WERI-Rb-1 (cell line): ENCODE data around the gene VPS33A.
"Not testable (repeated sequence)": the region's sequence is repeated elsewhere in the genome, so short reads cannot be mapped to it uniquely, and the experiment has no call there.

Experiments used
- DNase-seq: peaks from one replicate; pipeline ENCODE4 v3.0.0-alpha.2; 2020
- H3K27ac ChIP-seq: fragments of 250-450 bp; sonication (Bioruptor Pico); 2 replicates; pipeline ENCODE4 v1.5.1; 2020; ENCODE audit warnings: mild to moderate bottlenecking, moderate library complexity
- H3K27me3 ChIP-seq: fragments of 250-450 bp; sonication (Bioruptor Pico); 2 replicates; pipeline ENCODE4 v1.5.1; 2021; ENCODE audit warnings: mild to moderate bottlenecking, low read depth, moderate library complexity; ENCODE audit not compliant: insufficient read depth, severe bottlenecking
- H3K36me3 ChIP-seq: fragments of 250-450 bp; sonication (Bioruptor Pico); 2 replicates; pipeline ENCODE4 v1.5.1; 2020; ENCODE audit warnings: mild to moderate bottlenecking, moderate library complexity
- H3K4me3 ChIP-seq: 2 replicates; pipeline ENCODE4 v1.5.1; 2011; ENCODE audit warnings: low read depth, mild to moderate bottlenecking, control low read depth, low read length
- H3K9me3 ChIP-seq: fragments of 250-450 bp; sonication (Bioruptor Pico); 2 replicates; pipeline ENCODE4 v1.5.1; 2021; ENCODE audit warnings: mild to moderate bottlenecking, moderate library complexity; ENCODE audit not compliant: severe bottlenecking
- TF ChIP-seq, protein P1 (sequence below): IDR thresholded peaks from 2 replicates; pipeline ENCODE4 v1.5.1; 2011; ENCODE audit warnings: low read depth, mild to moderate bottlenecking, control low read depth, inconsistent platforms, low read length

The VPS33A gene

DNA sequence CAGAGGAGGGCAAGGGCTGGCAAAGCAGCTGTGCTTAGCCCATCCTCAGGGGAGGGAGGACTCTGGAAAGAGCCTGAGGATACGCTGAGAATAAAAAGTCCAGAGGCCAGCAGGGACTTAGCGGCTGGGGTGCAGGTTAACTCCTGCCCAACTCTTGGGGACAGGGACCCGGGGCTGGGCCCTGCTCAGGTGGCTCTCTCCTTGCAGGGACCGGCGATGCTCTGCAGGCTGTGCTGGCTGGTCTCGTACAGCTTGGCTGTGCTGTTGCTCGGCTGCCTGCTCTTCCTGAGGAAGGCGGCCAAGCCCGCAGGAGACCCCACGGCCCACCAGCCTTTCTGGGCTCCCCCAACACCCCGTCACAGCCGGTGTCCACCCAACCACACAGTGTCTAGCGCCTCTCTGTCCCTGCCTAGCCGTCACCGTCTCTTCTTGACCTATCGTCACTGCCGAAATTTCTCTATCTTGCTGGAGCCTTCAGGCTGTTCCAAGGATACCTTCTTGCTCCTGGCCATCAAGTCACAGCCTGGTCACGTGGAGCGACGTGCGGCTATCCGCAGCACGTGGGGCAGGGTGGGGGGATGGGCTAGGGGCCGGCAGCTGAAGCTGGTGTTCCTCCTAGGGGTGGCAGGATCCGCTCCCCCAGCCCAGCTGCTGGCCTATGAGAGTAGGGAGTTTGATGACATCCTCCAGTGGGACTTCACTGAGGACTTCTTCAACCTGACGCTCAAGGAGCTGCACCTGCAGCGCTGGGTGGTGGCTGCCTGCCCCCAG, 60.0 kb downstream of the VPS33A start:
- H3K27me3 ChIP-seq: peaks cover 9% of the 10 kb centered on the region
- H3K4me3 ChIP-seq: no peak overlapping the region
- TF ChIP-seq, protein P1, sequence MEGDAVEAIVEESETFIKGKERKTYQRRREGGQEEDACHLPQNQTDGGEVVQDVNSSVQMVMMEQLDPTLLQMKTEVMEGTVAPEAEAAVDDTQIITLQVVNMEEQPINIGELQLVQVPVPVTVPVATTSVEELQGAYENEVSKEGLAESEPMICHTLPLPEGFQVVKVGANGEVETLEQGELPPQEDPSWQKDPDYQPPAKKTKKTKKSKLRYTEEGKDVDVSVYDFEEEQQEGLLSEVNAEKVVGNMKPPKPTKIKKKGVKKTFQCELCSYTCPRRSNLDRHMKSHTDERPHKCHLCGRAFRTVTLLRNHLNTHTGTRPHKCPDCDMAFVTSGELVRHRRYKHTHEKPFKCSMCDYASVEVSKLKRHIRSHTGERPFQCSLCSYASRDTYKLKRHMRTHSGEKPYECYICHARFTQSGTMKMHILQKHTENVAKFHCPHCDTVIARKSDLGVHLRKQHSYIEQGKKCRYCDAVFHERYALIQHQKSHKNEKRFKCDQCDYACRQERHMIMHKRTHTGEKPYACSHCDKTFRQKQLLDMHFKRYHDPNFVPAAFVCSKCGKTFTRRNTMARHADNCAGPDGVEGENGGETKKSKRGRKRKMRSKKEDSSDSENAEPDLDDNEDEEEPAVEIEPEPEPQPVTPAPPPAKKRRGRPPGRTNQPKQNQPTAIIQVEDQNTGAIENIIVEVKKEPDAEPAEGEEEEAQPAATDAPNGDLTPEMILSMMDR: no peak
- H3K27ac ChIP-seq: no peak overlapping the region
- DNase-seq: no peak
- H3K9me3 ChIP-seq: no peaks in the 10 kb centered on the region
- peaks cover 39% of the 10 kb centered on the region for H3K36me3 ChIP-seq

DNA sequence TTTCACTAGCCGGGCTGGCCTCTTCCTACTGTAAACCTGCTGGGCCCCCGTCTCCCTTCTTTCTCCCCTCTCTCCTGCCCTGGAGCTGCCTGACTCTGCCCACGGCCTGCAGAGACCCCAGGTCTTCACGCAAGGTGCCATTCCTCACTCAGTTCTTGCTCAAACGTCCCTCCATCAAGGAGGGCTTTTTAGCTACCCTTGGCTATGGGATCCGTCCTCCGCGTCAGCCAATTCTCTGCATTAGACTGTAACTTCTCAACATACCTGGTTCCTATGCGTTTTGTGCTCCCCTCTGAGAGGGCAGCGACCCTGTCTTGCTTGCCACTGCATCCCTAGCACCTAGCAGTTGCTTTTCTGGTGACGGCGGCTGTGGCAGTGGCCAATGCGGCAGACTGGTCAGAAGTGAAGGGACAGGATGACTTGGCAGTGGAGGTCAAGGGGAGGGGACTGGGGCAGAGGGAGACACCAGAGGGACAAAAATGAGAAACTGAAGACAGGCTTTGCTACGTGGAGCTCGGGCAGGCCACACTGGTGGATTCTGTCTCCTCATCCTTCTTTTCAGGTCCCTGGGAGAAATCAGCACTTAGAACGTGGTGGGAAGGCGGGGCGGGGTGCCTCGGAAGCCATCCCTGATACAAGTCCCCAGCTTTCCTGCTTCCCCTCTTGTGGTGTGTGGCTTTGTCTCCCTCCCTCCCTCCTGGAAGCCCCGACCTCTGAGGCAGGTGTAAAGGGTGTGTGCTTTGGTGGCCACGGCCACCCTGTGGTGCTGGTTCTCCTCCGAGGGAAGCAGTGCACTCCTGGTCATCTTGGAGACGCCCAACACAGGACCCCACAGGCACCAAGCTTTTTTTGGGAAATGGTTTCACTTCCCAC, 61.0 kb downstream of the VPS33A start:
- peaks cover 9% of the 10 kb centered on the region for H3K27me3 ChIP-seq
- H3K4me3 ChIP-seq: no peak overlapping the region
- no peaks in the 10 kb centered on the region for H3K9me3 ChIP-seq
- H3K27ac ChIP-seq: no peak overlapping the region
- TF ChIP-seq, protein P1: no peak
- peaks cover 32% of the 10 kb centered on the region for H3K36me3 ChIP-seq
- DNase-seq: no peak

DNA sequence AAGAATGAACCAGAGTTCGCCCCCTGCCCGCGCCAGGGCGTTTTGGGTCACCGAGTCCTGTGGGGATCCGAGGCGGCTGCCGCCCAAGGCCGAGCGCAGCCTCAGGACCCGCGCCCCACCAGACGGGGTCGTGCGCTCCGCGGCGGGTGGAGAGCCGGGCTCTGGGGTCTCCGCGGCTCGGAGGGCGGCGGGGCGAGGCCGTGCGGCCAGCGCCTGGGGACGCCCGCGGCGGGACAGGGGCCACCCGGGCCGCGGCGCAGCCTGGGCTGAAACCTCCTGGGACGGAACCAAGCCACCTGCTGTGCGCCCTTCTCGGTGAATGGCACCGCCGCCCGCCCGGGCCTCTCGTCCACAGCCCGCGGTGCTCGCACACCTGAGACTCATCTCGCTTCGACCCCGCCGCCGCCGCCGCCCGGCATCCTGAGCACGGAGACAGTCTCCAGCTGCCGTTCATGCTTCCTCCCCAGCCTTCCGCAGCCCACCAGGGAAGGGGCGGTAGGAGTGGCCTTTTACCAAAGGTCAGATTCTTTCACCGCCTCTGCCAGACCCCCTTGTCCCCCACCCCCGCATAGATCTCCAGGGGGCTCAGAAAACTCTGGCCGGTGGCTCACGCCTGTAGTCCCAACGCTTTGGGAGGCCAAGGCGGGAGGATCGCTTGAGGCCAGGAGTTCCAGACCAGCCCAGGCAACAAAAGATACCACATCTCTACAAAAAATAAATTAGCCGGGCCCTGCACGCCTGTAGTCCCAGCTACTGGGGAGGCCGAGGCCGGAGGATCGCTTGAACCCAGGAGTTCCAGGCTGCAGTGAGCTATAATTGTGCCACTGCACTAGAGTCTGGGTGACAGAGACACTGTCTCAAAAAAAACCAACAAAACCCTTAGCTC, 61.9 kb downstream of the VPS33A start:
- Histone ChIP-seq H3K27me3 (peaks cover 9% of the 10 kb centered on the region), H3K4me3 (peak overlapping the region; percentile 50)
- DNase-seq: no peak

DNA sequence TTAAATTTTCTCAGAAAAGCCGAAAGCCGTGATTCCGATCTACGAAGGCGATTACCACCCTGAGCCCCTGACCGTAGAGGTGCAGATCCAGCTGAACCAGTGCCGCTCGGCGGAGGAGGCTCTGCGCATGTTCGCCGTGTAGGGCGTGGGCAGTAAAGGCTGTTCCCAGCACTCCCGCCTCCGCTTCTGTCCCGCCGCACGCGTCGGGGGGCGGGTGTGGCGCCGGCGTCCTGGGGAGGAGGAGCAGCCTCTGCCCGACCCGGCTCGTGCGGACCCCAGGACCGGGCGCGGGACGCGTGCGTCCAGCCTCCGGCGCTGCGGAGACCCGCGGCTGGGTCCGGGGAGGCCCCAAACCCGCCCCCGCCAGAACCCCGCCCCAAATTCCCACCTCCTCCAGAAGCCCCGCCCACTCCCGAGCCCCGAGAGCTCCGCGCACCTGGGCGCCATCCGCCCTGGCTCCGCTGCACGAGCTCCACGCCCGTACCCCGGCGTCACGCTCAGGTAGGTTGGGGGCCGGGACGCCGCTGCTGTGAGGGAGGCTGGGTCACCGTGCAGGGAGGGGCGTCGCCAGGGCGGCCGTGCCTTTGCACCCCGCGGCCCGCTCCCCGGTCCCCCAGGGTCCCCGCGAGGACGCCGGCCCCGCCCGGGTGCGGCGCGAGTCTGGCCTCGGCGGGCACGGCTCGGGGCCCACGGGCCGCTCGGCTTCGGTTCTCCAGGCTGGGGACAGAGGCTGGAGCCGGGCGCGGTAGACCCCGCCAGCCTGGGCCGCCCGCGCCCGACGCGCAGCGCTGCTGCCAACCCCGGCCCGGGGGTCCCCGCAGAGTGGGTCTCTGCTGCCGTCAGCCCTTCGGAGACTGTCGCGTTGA, 62.8 kb downstream of the VPS33A start, which contains the start of gene B3GNT4:
TSS of gene B3GNT4 (plus strand) at position 409 of the 866 bp plus-strand sequence. CDS start 910 bp downstream, outside the sequence.
- H3K9me3 ChIP-seq: no peaks in the 10 kb centered on the region
- H3K27me3 ChIP-seq: peaks cover 9% of the 10 kb centered on the region
- peaks cover 19% of the 10 kb centered on the region for H3K36me3 ChIP-seq
- peak; percentile 75 for DNase-seq
- TF ChIP-seq, protein P1: no peak
- no peak within 1 kb of the TSS for H3K27ac ChIP-seq
- peak within 1 kb of the TSS; percentile 50 for H3K4me3 ChIP-seq

More for the DNA sequence above, 61.9 kb downstream of the VPS33A start:
- Histone ChIP-seq H3K9me3 (no peaks in the 10 kb centered on the region), H3K27ac (no peak overlapping the region), H3K36me3 (peaks cover 23% of the 10 kb centered on the region)
- TF ChIP-seq, protein P1: no peak

DNA sequence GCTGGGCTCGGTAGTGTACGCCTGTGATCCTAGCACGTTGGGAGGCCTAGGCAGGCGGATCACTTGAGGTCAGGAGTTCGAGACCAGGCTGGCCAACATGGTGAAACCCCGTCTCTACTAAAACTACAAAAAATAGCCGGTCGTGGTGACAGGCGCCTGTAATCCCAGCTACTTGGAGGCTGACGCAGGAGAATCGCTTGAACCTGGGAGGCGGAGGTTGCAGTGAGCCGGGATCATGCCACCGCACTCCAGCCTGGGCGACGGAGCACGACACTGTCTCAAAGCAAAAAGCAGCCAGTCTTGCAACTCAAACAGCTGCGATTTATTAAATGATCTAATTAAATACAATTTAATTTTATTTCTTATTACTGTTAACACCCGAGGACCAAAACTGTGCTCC, 63.5 kb downstream of the VPS33A start:
- H3K9me3 ChIP-seq, H3K27ac ChIP-seq, DNase-seq, H3K27me3 ChIP-seq: not testable (repeated sequence)
- Histone ChIP-seq H3K36me3 (peaks cover 12% of the 10 kb centered on the region), H3K4me3 (peak overlapping the region; percentile 50)
